IMR-90 (cell line): ENCODE results near the gene CCNJL. TPM values are rescaled to one million over a fixed set of nuclear protein-coding genes. Genes with fewer than 3 reads are reported as not detected.

Experiments
- ATAC-seq: fragments of 200-7000 bp; cut with Tn5 transposase; 2 replicates; pipeline ENCODE4 v1.9.1; 2020; ENCODE audit warnings: low read depth, mild to moderate bottlenecking, moderate library complexity
- BruUV-seq: library from RNA; stranded (reverse); fragments of 400-500 nt; replicated peaks from 2 replicates; lab custom pipeline; 2021; lab: Mats Ljungman, UMichigan
- CTCF ChIA-PET: fragments of 300-600 bp; formaldehyde crosslinking; extraction: SDS; loops from one replicate; lab custom pipeline; 2021; ENCODE audit warnings: antibody characterized with exemption; lab: Yijun Ruan, JAX
- POLR2A ChIA-PET: fragments of 300-600 bp; sonication (Branson Sonifier 250); formaldehyde crosslinking; loops from one replicate; lab custom pipeline; 2022; ENCODE audit warnings: antibody characterized with exemption; ENCODE audit not compliant: unreplicated experiment; lab: Charles Lee
- DNase-seq: peaks from one replicate; pipeline ENCODE4 v3.0.0; 2013
- H2AFZ ChIP-seq: replicated peaks from 2 replicates; pipeline ENCODE3; 2013; ENCODE audit warnings: low read length, mild to moderate bottlenecking; ENCODE audit not compliant: poor library complexity
- H2AK5ac ChIP-seq: 2 replicates; pipeline ENCODE4 v1.6.1; 2013; ENCODE audit warnings: low read depth, low read length, inconsistent platforms
- H2AK9ac ChIP-seq: replicated peaks from 2 replicates; pipeline ENCODE3; 2013; ENCODE audit warnings: mild to moderate bottlenecking, low read depth, low read length, moderate library complexity; ENCODE audit not compliant: poor library complexity
- H2BK120ac ChIP-seq: 2 replicates; pipeline ENCODE4 v1.6.1; 2013; ENCODE audit warnings: low read depth, low read length, inconsistent platforms
- H2BK15ac ChIP-seq: 3 replicates; pipeline ENCODE4 v1.6.1; 2013; ENCODE audit warnings: low read depth, low read length, inconsistent platforms
- H2BK20ac ChIP-seq: 2 replicates; pipeline ENCODE4 v1.6.1; 2013; ENCODE audit warnings: low read depth, mild to moderate bottlenecking, inconsistent platforms, low read length, moderate library complexity
- H2BK5ac ChIP-seq: 2 replicates; pipeline ENCODE4 v1.6.1; 2013; ENCODE audit warnings: mild to moderate bottlenecking, low read depth, low read length, inconsistent platforms; ENCODE audit not compliant: poor library complexity, severe bottlenecking
- H3K14ac ChIP-seq: replicated peaks from 2 replicates; pipeline ENCODE4 v1.6.1; 2013; ENCODE audit warnings: low read depth, low read length, inconsistent platforms
- H3K18ac ChIP-seq: 2 replicates; pipeline ENCODE4 v1.6.1; 2013; ENCODE audit warnings: low read depth, low read length, control low read depth
- H3K23ac ChIP-seq: 2 replicates; pipeline ENCODE4 v1.6.1; 2013; ENCODE audit warnings: low read depth, low read length, inconsistent platforms
- H3K27ac ChIP-seq: 2 replicates; pipeline ENCODE4 v1.5.1; 2013; ENCODE audit warnings: mild to moderate bottlenecking, control low read depth, low read length; ENCODE audit not compliant: insufficient read depth
- H3K27me3 ChIP-seq: 2 replicates; pipeline ENCODE4 v1.6.1; 2013; ENCODE audit warnings: low read length; ENCODE audit not compliant: control insufficient read depth, insufficient read depth
- H3K36me3 ChIP-seq: 2 replicates; pipeline ENCODE4 v1.6.1; 2013; ENCODE audit warnings: low read length, mixed read lengths; ENCODE audit not compliant: control insufficient read depth, insufficient read depth
- H3K4ac ChIP-seq: 2 replicates; pipeline ENCODE4 v1.6.1; 2013; ENCODE audit warnings: low read depth, low read length, inconsistent platforms
- H3K4me1 ChIP-seq: 2 replicates; pipeline ENCODE4 v1.6.1; 2013; ENCODE audit warnings: low read length, mixed read lengths; ENCODE audit not compliant: control insufficient read depth, insufficient read depth
- H3K4me2 ChIP-seq: 2 replicates; pipeline ENCODE4 v1.6.1; 2013; ENCODE audit warnings: low read depth, mild to moderate bottlenecking, control low read depth, low read length, moderate library complexity
- H3K4me3 ChIP-seq: 2 replicates; pipeline ENCODE4 v1.5.1; 2013; ENCODE audit warnings: low read depth, mild to moderate bottlenecking, control low read depth, low read length, moderate library complexity; ENCODE audit not compliant: insufficient read depth
- H3K56ac ChIP-seq: 2 replicates; pipeline ENCODE4 v1.6.1; 2013; ENCODE audit warnings: low read length, inconsistent platforms; ENCODE audit not compliant: insufficient read depth; ENCODE audit errors: extremely low read depth
- H3K79me1 ChIP-seq, 2 experiments: 2 replicates each; pipeline ENCODE4 v1.6.1; 2013; ENCODE audit warnings: low read length in 2 of 2, inconsistent platforms in 1 of 2, low read depth in 1 of 2
- H3K9ac ChIP-seq: 2 replicates; pipeline ENCODE4 v1.6.1; 2013; ENCODE audit warnings: low read depth, low read length, control low read depth
- H3K9me1 ChIP-seq: 2 replicates; pipeline ENCODE4 v1.6.1; 2013; ENCODE audit warnings: low read length, inconsistent platforms; ENCODE audit not compliant: insufficient read depth
- H3K9me3 ChIP-seq: 2 replicates; pipeline ENCODE4 v1.6.1; 2013; ENCODE audit warnings: low read length; ENCODE audit not compliant: control insufficient read depth, insufficient read depth
- H4K20me1 ChIP-seq: 2 replicates; pipeline ENCODE4 v1.6.1; 2013; ENCODE audit warnings: low read length, inconsistent platforms; ENCODE audit not compliant: insufficient read depth
- H4K5ac ChIP-seq: 2 replicates; pipeline ENCODE4 v1.6.1; 2013; ENCODE audit warnings: mild to moderate bottlenecking, low read depth, low read length, control low read depth
- H4K8ac ChIP-seq, 2 experiments: 2 replicates each; pipeline ENCODE4 v1.6.1; 2013; ENCODE audit warnings: low read depth in 2 of 2, low read length in 2 of 2, control low read depth in 1 of 2, inconsistent platforms in 1 of 2
- H4K91ac ChIP-seq: 2 replicates; pipeline ENCODE4 v1.6.1; 2013; ENCODE audit warnings: low read depth, low read length, inconsistent platforms; ENCODE audit not compliant: insufficient read depth
- BHLHE40 ChIP-seq: fragments of 150-350 bp; IDR thresholded peaks from 2 replicates; pipeline ENCODE4 v1.6.1; 2016; ENCODE audit warnings: mild to moderate bottlenecking, low read depth, low read length
- CHD1 ChIP-seq: IDR thresholded peaks from 2 replicates; pipeline ENCODE4 v1.6.1; 2012; ENCODE audit warnings: low read depth, low read length, improper control_type of control experiment
- ELK1 ChIP-seq: fragments of 150-350 bp; IDR thresholded peaks from 2 replicates; pipeline ENCODE4 v1.6.1; 2016; ENCODE audit warnings: low read depth, mild to moderate bottlenecking, low read length, moderate library complexity, borderline replicate concordance
- MAZ ChIP-seq: IDR thresholded peaks from 2 replicates; pipeline ENCODE4 v1.6.1; 2012; ENCODE audit warnings: low read depth, mild to moderate bottlenecking, low read length, improper control_type of control experiment, moderate library complexity, borderline replicate concordance
- MXI1 ChIP-seq: IDR thresholded peaks from 2 replicates; pipeline ENCODE4 v1.6.1; 2012; ENCODE audit warnings: low read depth, mild to moderate bottlenecking, low read length, moderate library complexity, borderline replicate concordance
- NFE2L2 ChIP-seq: fragments of 150-350 bp; IDR thresholded peaks from 2 replicates; pipeline ENCODE4 v1.6.1; 2016; ENCODE audit warnings: low read depth, mild to moderate bottlenecking, low read length
- POLR2A ChIP-seq: IDR thresholded peaks from 2 replicates; pipeline ENCODE4 v1.6.1; 2012; ENCODE audit warnings: mild to moderate bottlenecking, low read depth, low read length
- RAD21 ChIP-seq: IDR thresholded peaks from 2 replicates; pipeline ENCODE4 v1.6.1; 2012; ENCODE audit warnings: low read length, improper control_type of control experiment
- SMC3 ChIP-seq: fragments of 150-350 bp; IDR thresholded peaks from 2 replicates; pipeline ENCODE4 v1.6.1; 2016; ENCODE audit warnings: low read depth, mild to moderate bottlenecking, antibody characterized with exemption, low read length, moderate library complexity
- WGBS, 2 experiments: methylation state at CpG; one replicate each; pipeline versions ENCODE4 v1.1.5 to v1.1.7; 2013; ENCODE audit warnings: missing lambda C conversion rate in 2 of 2; ENCODE audit not compliant: insufficient read length in 1 of 2; ENCODE audit errors: extremely low coverage in 2 of 2; 5-methylcytosine and 5-hydroxymethylcytosine counted together
- dilution Hi-C: fragments of 300-500 bp; cut with HindIII; formaldehyde crosslinking; loops from one replicate; pipeline ENCODE4 v1.14.3; 2018; ENCODE audit warnings: low sequenced_read_pairs; ENCODE audit not compliant: unreplicated experiment
- in situ Hi-C: fragments of 300-500 bp; cut with MboI; formaldehyde crosslinking; loops from 3 replicates; pipeline ENCODE4 v1.14.3; 2019; ENCODE audit warnings: low sequenced_read_pairs, inconsistent platforms, mixed read lengths
- intact Hi-C: fragments of 100-400 bp; cut with micrococcal nuclease; formaldehyde crosslinking; loops from 2 replicates; pipeline ENCODE4 v1.10.0; 2022
- polyA plus RNA-seq, 3 experiments: library from polyadenylated mRNA; depleted of rRNA; stranded (reverse); fragments of >200 nt; gene quantifications; 2 replicates each; pipeline ENCODE4 v1.2.3, GENCODE V29; 2012; ENCODE audit warnings: low replicate concordance in 1 of 3
- total RNA-seq: library from RNA; depleted of rRNA; stranded (reverse); fragments of >200 nt; gene quantifications from 2 replicates; pipeline ENCODE4 v1.2.3, GENCODE V29; 2012
- TF ChIP-seq, protein P1 (sequence below): fragments of 150-350 bp; IDR thresholded peaks from 2 replicates; pipeline ENCODE4 v1.6.1; 2017; ENCODE audit warnings: mild to moderate bottlenecking, antibody characterized with exemption, low read length, low read depth

The CCNJL gene
- total and polyA plus RNA-seq, 2 of the 4 experiments (the other 2 are of a cell fraction), result 2.0 to 3.8 TPM

DNA sequence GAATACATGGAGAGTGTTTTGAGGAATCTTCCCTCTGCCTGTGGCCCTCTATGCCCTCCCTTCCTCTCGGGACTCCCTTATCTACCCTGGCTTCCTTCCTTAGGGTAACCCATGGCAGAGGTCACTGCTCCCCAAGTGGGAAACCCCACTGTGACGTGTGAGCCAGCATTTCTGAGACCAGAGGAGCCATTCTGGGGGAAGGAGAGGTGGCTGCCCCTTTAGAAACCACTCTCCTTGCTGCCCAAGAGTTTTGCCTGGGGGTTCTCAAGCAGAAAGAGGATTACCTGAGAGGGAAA, 23.1 kb downstream of the CCNJL start:
- WGBS, 2 experiments, result no CpG with 5 or more reads among the region's 2 CpGs
- peaks cover 22 to 32% of the 10 kb centered on the region in 2 experiments; a peak in 2 of 4 replicates for H3K79me1 ChIP-seq
- H4K5ac ChIP-seq, result no peak overlapping the region
- H3K27me3 ChIP-seq, result no peaks in the 10 kb centered on the region
- H3K4me1 ChIP-seq, result peaks cover 9% of the 10 kb centered on the region; the same call in 1 of the 2 replicates
- H3K9me3 ChIP-seq, result no peaks in the 10 kb centered on the region
- H2BK20ac ChIP-seq, result no peak overlapping the region
- BruUV-seq, result no TSS peak
- intact Hi-C loops (no loop called here), dilution Hi-C loops (no loop called here), in situ Hi-C loops (no loop called here)
- no peak overlapping the region for H3K4me3 ChIP-seq
- no peak overlapping the region for H3K27ac ChIP-seq
- H3K18ac ChIP-seq, result no peak overlapping the region
- H3K56ac ChIP-seq, result no peak overlapping the region
- H4K8ac ChIP-seq, result no peak overlapping the region
- no peak overlapping the region for H2AK5ac ChIP-seq
- H3K9me1 ChIP-seq, result peaks cover 4% of the 10 kb centered on the region; the same call in 1 of the 2 replicates
- H2BK15ac ChIP-seq, result no peak overlapping the region
- H3K23ac ChIP-seq, result no peak overlapping the region
- TF ChIP-seq BHLHE40 (no peak), NFE2L2 (no peak), POLR2A (no peak), ELK1 (no peak), MAZ (no peak), CHD1 (no peak), SMC3 (no peak), MXI1 (no peak), RAD21 (no peak)
- TF ChIP-seq, protein P1, sequence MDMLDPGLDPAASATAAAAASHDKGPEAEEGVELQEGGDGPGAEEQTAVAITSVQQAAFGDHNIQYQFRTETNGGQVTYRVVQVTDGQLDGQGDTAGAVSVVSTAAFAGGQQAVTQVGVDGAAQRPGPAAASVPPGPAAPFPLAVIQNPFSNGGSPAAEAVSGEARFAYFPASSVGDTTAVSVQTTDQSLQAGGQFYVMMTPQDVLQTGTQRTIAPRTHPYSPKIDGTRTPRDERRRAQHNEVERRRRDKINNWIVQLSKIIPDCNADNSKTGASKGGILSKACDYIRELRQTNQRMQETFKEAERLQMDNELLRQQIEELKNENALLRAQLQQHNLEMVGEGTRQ, result no peak
- H3K9ac ChIP-seq, result no peak overlapping the region
- no peak overlapping the region for H2BK5ac ChIP-seq
- DNase-seq (no peak), ATAC-seq (no peak)
- ChIA-PET POLR2A (no interaction called here), CTCF (no interaction called here)
- H2AFZ ChIP-seq, result no peak overlapping the region
- no peaks in the 10 kb centered on the region for H4K20me1 ChIP-seq
- no peak overlapping the region for H2AK9ac ChIP-seq
- H4K91ac ChIP-seq, result no peak overlapping the region
- H2BK120ac ChIP-seq, result no peak overlapping the region
- no peak overlapping the region for H3K4me2 ChIP-seq
- H3K36me3 ChIP-seq, result no peaks in the 10 kb centered on the region
- H3K14ac ChIP-seq, result no peak overlapping the region
- H3K4ac ChIP-seq, result no peak overlapping the region
